ENCODE results near the gene IGSF21.

- no peak for TF ChIP-seq POLR2A (IDR thresholded peaks at IDR 0.05; ENCODE audit: low read length)
- TF ChIP-seq GATA1 (IDR thresholded peaks at IDR 0.05; ENCODE audit: low read depth, low read length), result no peak
Measured at GRCh38 chr1:18386591-18386990, 279.0 kb downstream of the IGSF21 start.
